CD8-positive, alpha-beta memory T cell (primary cell): ENCODE results near the gene IRF1. TPM values are rescaled to one million over a fixed set of nuclear protein-coding genes. Genes with fewer than 3 reads are reported as not detected.

Source experiments
- CTCF ChIA-PET: fragments of 350-600 bp; sonication (Branson Sonifier 250); formaldehyde crosslinking; loops from one replicate; lab custom pipeline; 2021; ENCODE audit warnings: antibody characterized with exemption; lab: Charles Lee
- POLR2A ChIA-PET: fragments of 350-600 bp; sonication (Branson Sonifier 250); formaldehyde crosslinking; loops from one replicate; lab custom pipeline; 2021; ENCODE audit warnings: antibody characterized with exemption; lab: Charles Lee
- DNase-seq, 5 donors: peaks; one replicate each; pipeline versions ENCODE4 v3.0.0 to v3.0.0-alpha.2; 2020 to 2022; ENCODE audit warnings: mixed read lengths in 1 of 5
- H3K27ac ChIP-seq: one replicate; pipeline ENCODE4 v1.7.0; 2013; ENCODE audit warnings: low read depth, mild to moderate bottlenecking, low read length, moderate library complexity
- H3K27me3 ChIP-seq: 2 replicates; pipeline ENCODE4 v1.7.0; 2013; ENCODE audit warnings: low read length, mild to moderate bottlenecking; ENCODE audit not compliant: insufficient read depth, poor library complexity, severe bottlenecking
- H3K36me3 ChIP-seq: 2 replicates; pipeline ENCODE4 v1.7.0; 2013; ENCODE audit warnings: mild to moderate bottlenecking, low read length, moderate library complexity; ENCODE audit not compliant: insufficient read depth
- H3K4me1 ChIP-seq: 2 replicates; pipeline ENCODE4 v1.7.0; 2013; ENCODE audit warnings: mild to moderate bottlenecking, low read length, moderate library complexity; ENCODE audit not compliant: insufficient read depth
- H3K4me3 ChIP-seq: 2 replicates; pipeline ENCODE4 v1.7.0; 2013; ENCODE audit warnings: mild to moderate bottlenecking, low read length
- H3K9me3 ChIP-seq: 2 replicates; pipeline ENCODE4 v1.7.0; 2013; ENCODE audit warnings: mild to moderate bottlenecking, low read length
- H3K27ac Mint-ChIP-seq, 8 donors: one replicate each; pipeline ENCODE4 v1.8.0; 2020 to 2021; ENCODE audit warnings: mixed read lengths in 8 of 8, mild to moderate bottlenecking in 6 of 8, inconsistent platforms in 3 of 8, moderate library complexity in 3 of 8
- H3K27me3 Mint-ChIP-seq, 2 donors: one replicate each; pipeline ENCODE4 v1.8.0; 2020 to 2021; ENCODE audit warnings: mixed read lengths in 2 of 2, mild to moderate bottlenecking in 1 of 2, moderate library complexity in 1 of 2
- H3K36me3 Mint-ChIP-seq, 3 donors: one replicate each; pipeline ENCODE4 v1.8.0; 2020 to 2021; ENCODE audit warnings: mixed read lengths in 3 of 3, inconsistent platforms in 1 of 3, mild to moderate bottlenecking in 1 of 3
- H3K4me1 Mint-ChIP-seq, 3 donors: one replicate each; pipeline ENCODE4 v1.8.0; 2020 to 2021; ENCODE audit warnings: mixed read lengths in 3 of 3, inconsistent platforms in 1 of 3, mild to moderate bottlenecking in 1 of 3
- H3K4me3 Mint-ChIP-seq, 7 donors: one replicate each; pipeline ENCODE4 v1.8.0; 2020 to 2021; ENCODE audit warnings: mixed read lengths in 7 of 7, mild to moderate bottlenecking in 6 of 7, moderate library complexity in 4 of 7, inconsistent platforms in 2 of 7
- H3K9me3 Mint-ChIP-seq, 5 donors: one replicate each; pipeline ENCODE4 v1.8.0; 2020 to 2022; ENCODE audit warnings: mixed read lengths in 5 of 5, mild to moderate bottlenecking in 3 of 5, moderate library complexity in 2 of 5, inconsistent platforms in 1 of 5
- polyA plus RNA-seq: library from polyadenylated mRNA; unstranded; fragments of 300-500 nt; fragmentation: Illumina TruSeq; gene quantifications from one replicate; pipeline ENCODE4 v1.2.3, GENCODE V29; 2021
- total RNA-seq, 2 experiments: library from RNA; stranded (reverse); gene quantifications; one replicate each; pipeline ENCODE4 v1.2.3, GENCODE V29; 2021

The IRF1 gene
- total and polyA plus RNA-seq, 3 experiments from 2014 or later, result 115 to 204 (median 121) TPM

- ChIA-PET POLR2A (interaction anchor here (0.6 to 2.7 kb wide), 8 partner anchors 10 to 131 kb away, joined by 3 to 26 read pairs (median 4); partner anchors contain the start of genes IRF1 and SLC22A5), CTCF (interaction anchor here (0.8 to 10.3 kb wide), 41 partner anchors 10 to 319 kb away, joined by 3 to 299 read pairs (median 7); partner anchors contain the start of genes IRF1, KIF3A, RAD50 and SLC22A4)
- Histone ChIP-seq H3K27ac (no peak overlapping the region), H3K27me3 (no peaks in the 10 kb centered on the region), H3K4me1 (peaks cover 38% of the 10 kb centered on the region), H3K9me3 (no peaks in the 10 kb centered on the region), H3K36me3 (no peaks in the 10 kb centered on the region), H3K4me3 (no peak overlapping the region)
- Mint-ChIP-seq H3K9me3 (no peaks in the 10 kb centered on the region), H3K36me3 (peaks cover 0 to 4% (median 0%) of the 10 kb centered on the region in 3 donors), H3K27me3 (no peaks in the 10 kb centered on the region), H3K27ac (peak overlapping the region; percentile 41 to 100 (median 85)), H3K4me3 (no peak overlapping the region), H3K4me1 (peaks cover 38 to 51% (median 42%) of the 10 kb centered on the region in 3 donors)
- DNase-seq, result no peak
Measured at GRCh38 chr5:132500244-132500930, 9.8 kb upstream of the IRF1 start.

GRCh38 chr5:132499440-132500243, 9.1 kb upstream of the IRF1 start:
- POLR2A ChIA-PET, result interaction anchor here (1.2 to 2.7 kb wide), 4 partner anchors 9 to 113 kb away, joined by 3 to 26 read pairs (median 4); partner anchors contain the start of gene IRF1
- no peak for DNase-seq
- H3K4me1 ChIP-seq, result peaks cover 45% of the 10 kb centered on the region

DNA sequence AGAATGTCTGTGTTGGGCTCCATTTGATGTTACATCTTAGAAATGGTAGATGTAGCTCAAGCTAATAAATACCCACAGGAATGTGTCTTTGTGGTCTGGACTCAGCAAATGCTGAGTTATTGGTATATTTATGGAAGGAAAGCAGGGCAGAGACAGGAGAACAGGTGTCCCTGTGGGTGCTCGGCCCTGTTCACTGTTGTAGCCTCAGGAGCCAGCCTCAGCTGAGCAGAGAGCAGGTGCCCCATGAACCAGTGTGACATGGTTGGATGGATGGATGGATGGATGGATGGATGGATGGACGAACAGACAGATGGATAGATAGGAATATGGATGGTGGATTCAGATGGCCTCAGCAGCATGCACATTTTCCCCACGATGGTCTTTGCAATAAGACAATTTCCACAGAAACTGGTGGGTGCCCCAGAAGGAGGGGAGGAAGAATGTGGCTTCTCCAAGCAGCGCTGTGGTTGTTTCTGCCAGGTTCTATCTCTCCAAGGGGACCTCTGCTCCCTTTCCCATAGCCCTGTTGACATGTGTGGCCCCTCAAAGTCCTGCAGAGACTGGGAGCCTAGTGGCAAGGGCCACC, 8.2 kb upstream of the IRF1 start:
- no peak for DNase-seq
- Mint-ChIP-seq H3K27me3 (no peaks in the 10 kb centered on the region), H3K4me3 (peak overlapping the region in 4 of 7 donors; percentile 9 to 80 (median 26)), H3K9me3 (no peaks in the 10 kb centered on the region), H3K27ac (peak overlapping the region; percentile 62 to 100 (median 94)), H3K4me1 (peaks cover 53 to 66% (median 58%) of the 10 kb centered on the region in 3 donors), H3K36me3 (peaks cover 0 to 4% (median 0%) of the 10 kb centered on the region in 3 donors)
- H3K36me3 ChIP-seq, result no peaks in the 10 kb centered on the region
- no peak overlapping the region for H3K27ac ChIP-seq
- no peaks in the 10 kb centered on the region for H3K9me3 ChIP-seq
- ChIA-PET POLR2A (interaction anchor here (1.2 to 2.7 kb wide), 5 partner anchors 8 to 112 kb away, joined by 3 to 26 read pairs (median 4); partner anchors contain the start of gene IRF1), CTCF (interaction anchor here (0.8 to 10.3 kb wide), 13 partner anchors 10 to 321 kb away, joined by 3 to 299 read pairs (median 5); partner anchors contain the start of gene IRF1)
- H3K4me3 ChIP-seq, result no peak overlapping the region
- H3K27me3 ChIP-seq, result no peaks in the 10 kb centered on the region
- H3K4me1 ChIP-seq, result peaks cover 54% of the 10 kb centered on the region

More at GRCh38 chr5:132499440-132500243, 9.1 kb upstream of the IRF1 start:
- H3K36me3 Mint-ChIP-seq, result peaks cover 0 to 4% (median 0%) of the 10 kb centered on the region in 3 donors
- Histone ChIP-seq H3K27ac (peak overlapping the region; percentile 7), H3K27me3 (no peaks in the 10 kb centered on the region), H3K4me3 (no peak overlapping the region), H3K36me3 (no peaks in the 10 kb centered on the region), H3K9me3 (no peaks in the 10 kb centered on the region)
- no peaks in the 10 kb centered on the region for H3K27me3 Mint-ChIP-seq
- H3K4me1 Mint-ChIP-seq, result peaks cover 45 to 57% (median 49%) of the 10 kb centered on the region in 3 donors
- no peaks in the 10 kb centered on the region for H3K9me3 Mint-ChIP-seq
- H3K4me3 Mint-ChIP-seq, result peak overlapping the region in 3 of 7 donors; percentile 19 to 69 (median 20)
- peak overlapping the region; percentile 62 to 100 (median 86) for H3K27ac Mint-ChIP-seq
- CTCF ChIA-PET, result interaction anchor here (1.0 to 10.3 kb wide), 22 partner anchors 10 to 321 kb away, joined by 3 to 299 read pairs (median 9); partner anchors contain the start of genes IRF1 and SLC22A5

GRCh38 chr5:132498152-132498551, 7.6 kb upstream of the IRF1 start:
- no peaks in the 10 kb centered on the region for H3K9me3 ChIP-seq
- no peak overlapping the region for H3K4me3 ChIP-seq
- no peaks in the 10 kb centered on the region for H3K9me3 Mint-ChIP-seq
- DNase-seq, result peak in 1 of 5 donors; percentile 51
- H3K27ac ChIP-seq, result peak overlapping the region; percentile 82
- H3K27ac Mint-ChIP-seq, result peak overlapping the region; percentile 89 to 100 (median 96)
- ChIA-PET CTCF (interaction anchor here (0.8 to 10.3 kb wide), 9 partner anchors 9 to 322 kb away, joined by 3 to 299 read pairs (median 5); partner anchors contain the start of gene IRF1), POLR2A (interaction anchor here (0.7 to 4.0 kb wide), 3 partner anchors 14 to 106 kb away, joined by 3 to 14 read pairs (median 3); no protein-coding TSS in a partner anchor)
- H3K4me1 ChIP-seq, result peaks cover 60% of the 10 kb centered on the region
- no peaks in the 10 kb centered on the region for H3K27me3 Mint-ChIP-seq
- no peaks in the 10 kb centered on the region for H3K36me3 ChIP-seq
- H3K27me3 ChIP-seq, result no peaks in the 10 kb centered on the region
- H3K36me3 Mint-ChIP-seq, result peaks cover 0 to 4% (median 0%) of the 10 kb centered on the region in 3 donors
- peaks cover 60 to 72% (median 64%) of the 10 kb centered on the region in 3 donors for H3K4me1 Mint-ChIP-seq
- H3K4me3 Mint-ChIP-seq, result peak overlapping the region in 4 of 7 donors; percentile 88 to 98 (median 94)

DNA sequence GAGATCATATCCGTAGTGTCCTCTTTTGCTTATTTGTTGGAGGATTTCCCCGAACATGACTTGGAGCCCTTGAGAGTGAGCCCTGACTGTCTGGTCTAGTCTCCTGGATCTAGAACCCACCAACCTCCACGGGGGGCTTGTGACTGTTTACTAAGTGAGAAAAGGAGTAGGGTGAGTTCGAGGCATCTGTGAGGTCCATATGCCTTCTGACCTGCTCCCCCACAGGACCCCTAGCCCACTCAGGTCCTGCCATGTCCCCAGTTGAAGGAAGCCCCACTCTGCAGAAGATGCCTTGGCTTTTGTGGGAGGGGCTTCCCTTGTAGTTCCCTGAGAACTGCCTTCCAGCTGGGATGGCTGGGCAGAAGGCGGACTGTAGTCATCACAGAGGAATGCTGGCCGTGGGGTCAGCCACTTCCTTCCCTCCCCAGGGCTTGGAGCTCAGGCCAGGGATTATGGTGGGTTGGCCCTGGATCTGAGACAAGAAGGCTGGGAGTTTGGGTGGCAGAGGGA, 7.0 kb upstream of the IRF1 start:
- Histone ChIP-seq H3K4me1 (peaks cover 64% of the 10 kb centered on the region), H3K9me3 (no peaks in the 10 kb centered on the region), H3K27me3 (no peaks in the 10 kb centered on the region), H3K27ac (peak overlapping the region; percentile 82), H3K4me3 (peak overlapping the region; percentile 79), H3K36me3 (no peaks in the 10 kb centered on the region)
- CTCF ChIA-PET, result interaction anchor here (0.8 to 14.5 kb wide), 11 partner anchors 18 to 109 kb away, joined by 3 to 299 read pairs (median 6); no protein-coding TSS in a partner anchor
- Mint-ChIP-seq H3K9me3 (no peaks in the 10 kb centered on the region), H3K4me1 (peaks cover 63 to 78% (median 69%) of the 10 kb centered on the region in 3 donors), H3K36me3 (peaks cover 0 to 4% (median 0%) of the 10 kb centered on the region in 3 donors), H3K4me3 (peak overlapping the region; percentile 88 to 99 (median 97)), H3K27ac (peak overlapping the region; percentile 89 to 100 (median 96)), H3K27me3 (no peaks in the 10 kb centered on the region)
- peak in 1 of 5 donors; percentile 35 for DNase-seq
- POLR2A ChIA-PET, result interaction anchor here (0.7 to 4.0 kb wide), 9 partner anchors 13 to 128 kb away, joined by 3 to 36 read pairs (median 14); partner anchors contain the start of gene SLC22A5

DNA sequence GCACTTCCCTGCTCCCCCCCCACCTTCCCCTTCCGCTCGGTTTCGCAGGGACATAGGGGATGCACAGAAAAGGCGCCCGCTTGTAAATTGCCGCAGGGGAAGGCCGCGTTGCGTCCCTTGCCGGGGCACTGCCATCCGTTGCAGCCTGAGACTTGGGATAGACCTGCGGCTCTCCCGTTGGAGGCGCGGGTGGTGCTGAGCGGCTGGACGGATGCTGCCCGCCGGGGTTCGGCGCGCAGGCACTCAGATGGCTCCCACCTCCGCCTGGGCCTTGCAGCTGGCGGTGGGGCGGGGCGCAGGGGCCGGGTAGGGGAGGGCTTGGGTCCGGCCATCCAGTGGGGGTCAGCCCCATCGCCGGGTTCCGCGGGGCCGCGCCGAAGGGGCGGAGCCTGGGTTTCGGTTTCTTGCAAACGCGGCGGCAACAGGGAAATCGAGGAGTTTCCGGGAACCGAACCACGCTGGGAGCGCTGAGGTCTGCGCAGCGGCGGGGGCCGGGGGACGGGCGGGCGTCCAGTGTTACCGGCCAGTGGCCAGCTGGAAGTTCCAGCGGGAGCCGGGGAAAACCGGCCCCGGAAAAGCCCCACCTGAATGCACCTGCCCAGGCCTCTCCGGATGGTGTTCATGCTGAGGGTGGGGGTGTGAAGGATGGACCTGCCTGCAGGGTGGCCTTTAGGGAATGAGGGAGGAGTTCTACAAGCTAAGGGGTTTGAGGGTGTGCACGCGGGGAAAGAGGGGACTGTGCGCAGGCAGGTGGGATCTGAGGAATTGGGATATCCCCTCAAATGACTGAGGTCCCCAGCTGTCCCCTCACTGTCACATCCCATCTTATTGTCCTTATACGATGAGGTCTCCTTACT, 6.3 kb upstream of the IRF1 start:
- Histone ChIP-seq H3K27ac (peak overlapping the region; percentile 82), H3K27me3 (no peaks in the 10 kb centered on the region), H3K4me3 (peak overlapping the region; percentile 79), H3K4me1 (peaks cover 71% of the 10 kb centered on the region), H3K9me3 (no peaks in the 10 kb centered on the region), H3K36me3 (no peaks in the 10 kb centered on the region)
- Mint-ChIP-seq H3K4me1 (peaks cover 68 to 84% (median 76%) of the 10 kb centered on the region in 3 donors), H3K27me3 (peaks cover 0 to 1% of the 10 kb centered on the region in 2 donors), H3K36me3 (peaks cover 0 to 4% (median 0%) of the 10 kb centered on the region in 3 donors), H3K27ac (peak overlapping the region; percentile 96 to 100 (median 99)), H3K9me3 (no peaks in the 10 kb centered on the region), H3K4me3 (peak overlapping the region; percentile 88 to 99 (median 97))
- POLR2A ChIA-PET, result interaction anchor here (0.5 to 4.0 kb wide), 23 partner anchors 9 to 1680 kb away, joined by 3 to 36 read pairs (median 6); partner anchors contain the start of genes KIF3A, RAD50 and SLC22A5
- CTCF ChIA-PET, result interaction anchor here (0.8 to 14.5 kb wide), 18 partner anchors 9 to 368 kb away, joined by 3 to 299 read pairs (median 8); no protein-coding TSS in a partner anchor
- peak in 4 of 5 donors; percentile 50 to 75 (median 63) for DNase-seq
